ENCODE data around the gene LRRC4B. TPM values are rescaled to one million over a fixed set of nuclear protein-coding genes. Genes with fewer than 3 reads are reported as not detected.

The LRRC4B gene
- total and polyA plus RNA-seq, 2 donors (not counting 1 experiment from before 2014, with no cell fraction given), result 0.02 to 0.17 TPM

- Histone ChIP-seq H3K4me1 (ENCODE audit: control insufficient read depth, extremely low read depth, insufficient read depth, low read length) (no peaks in the 10 kb centered on the region), H3K4me2 (ENCODE audit: extremely low read depth, insufficient read depth, low read length) (no peak overlapping the region), H3K27ac (ENCODE audit: insufficient read depth, low read length) (no peak overlapping the region), H3K36me3 (ENCODE audit: control insufficient read depth, insufficient read depth, low read length) (peaks cover 5% of the 10 kb centered on the region), H3K4me3 (replicated peaks in 1 of 4; ENCODE audit: control extremely low read depth in 1 of 4, insufficient read depth in 1 of 4, low read depth in 3 of 4, low read length in 4 of 4) (no peak overlapping the region), H2AFZ (ENCODE audit: low read length) (no peak overlapping the region), H3K79me2 (ENCODE audit: control insufficient read depth, insufficient read depth, low read length) (no peaks in the 10 kb centered on the region), H3K9ac (ENCODE audit: insufficient read depth, low read length) (no peak overlapping the region), H3K9me3 (ENCODE audit: control insufficient read depth, insufficient read depth, low read depth, low read length) (no peaks in the 10 kb centered on the region), H3K27me3 (ENCODE audit: control insufficient read depth, insufficient read depth, low read length) (peaks cover 12% of the 10 kb centered on the region), H4K20me1 (ENCODE audit: control insufficient read depth, extremely low read depth, insufficient read depth, low read length) (no peaks in the 10 kb centered on the region)
- TF ChIP-seq CTCF (conservative IDR thresholded peaks at IDR 0.05 in 1 of 2, IDR thresholded peaks at IDR 0.05 in 1 of 2; ENCODE audit: low read depth in 1 of 2, low read length in 2 of 2) (no peak), EZH2 (IDR thresholded peaks at IDR 0.05; ENCODE audit: low read length, missing control alignments) (no peak)
- DNase-seq (ENCODE audit: low read depth in 2 of 2), result no peak
Measured at GRCh38 chr19:50485284-50485955, 82.8 kb downstream of the LRRC4B start.

DNA sequence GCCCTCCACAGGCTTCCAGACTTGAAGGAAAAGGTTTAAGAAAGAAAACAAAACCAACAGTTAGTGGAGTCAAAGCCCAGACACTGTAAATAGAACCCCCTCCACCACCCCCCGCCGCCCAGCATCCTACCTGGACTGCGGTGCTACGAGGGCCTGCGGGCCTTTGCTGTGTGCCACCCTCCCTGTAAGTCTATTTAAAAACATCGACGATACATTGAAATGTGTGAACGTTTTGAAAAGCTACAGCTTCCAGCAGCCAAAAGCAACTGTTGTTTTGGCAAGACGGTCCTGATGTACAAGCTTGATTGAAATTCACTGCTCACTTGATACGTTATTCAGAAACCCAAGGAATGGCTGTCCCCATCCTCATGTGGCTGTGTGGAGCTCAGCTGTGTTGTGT, 85.3 kb downstream of the LRRC4B start:
- no peaks in the 10 kb centered on the region for H3K4me1 ChIP-seq (ENCODE audit: control insufficient read depth, extremely low read depth, insufficient read depth, low read length)
- no peak for DNase-seq (ENCODE audit: low read depth in 2 of 2)
- peaks cover 6% of the 10 kb centered on the region for H3K79me2 ChIP-seq (ENCODE audit: control insufficient read depth, insufficient read depth, low read length)
- no peak overlapping the region for H3K9ac ChIP-seq (ENCODE audit: insufficient read depth, low read length)
- H3K27ac ChIP-seq (ENCODE audit: insufficient read depth, low read length), result no peak overlapping the region
- H3K9me3 ChIP-seq (ENCODE audit: control insufficient read depth, insufficient read depth, low read depth, low read length), result no peaks in the 10 kb centered on the region
- H3K36me3 ChIP-seq (ENCODE audit: control insufficient read depth, insufficient read depth, low read length), result peaks cover 9% of the 10 kb centered on the region
- no peak overlapping the region for H2AFZ ChIP-seq (ENCODE audit: low read length)
- H3K4me3 ChIP-seq (replicated peaks in 1 of 4; ENCODE audit: control extremely low read depth in 1 of 4, insufficient read depth in 1 of 4, low read depth in 3 of 4, low read length in 4 of 4), result no peak overlapping the region
- H4K20me1 ChIP-seq (ENCODE audit: control insufficient read depth, extremely low read depth, insufficient read depth, low read length), result no peaks in the 10 kb centered on the region
- no peak overlapping the region for H3K4me2 ChIP-seq (ENCODE audit: extremely low read depth, insufficient read depth, low read length)
- H3K27me3 ChIP-seq (ENCODE audit: control insufficient read depth, insufficient read depth, low read length), result peaks cover 4% of the 10 kb centered on the region
- no peak for TF ChIP-seq EZH2 (IDR thresholded peaks at IDR 0.05; ENCODE audit: low read length, missing control alignments)
- no peak for TF ChIP-seq CTCF (conservative IDR thresholded peaks at IDR 0.05 in 1 of 2, IDR thresholded peaks at IDR 0.05 in 1 of 2; ENCODE audit: low read depth in 1 of 2, low read length in 2 of 2)

DNA sequence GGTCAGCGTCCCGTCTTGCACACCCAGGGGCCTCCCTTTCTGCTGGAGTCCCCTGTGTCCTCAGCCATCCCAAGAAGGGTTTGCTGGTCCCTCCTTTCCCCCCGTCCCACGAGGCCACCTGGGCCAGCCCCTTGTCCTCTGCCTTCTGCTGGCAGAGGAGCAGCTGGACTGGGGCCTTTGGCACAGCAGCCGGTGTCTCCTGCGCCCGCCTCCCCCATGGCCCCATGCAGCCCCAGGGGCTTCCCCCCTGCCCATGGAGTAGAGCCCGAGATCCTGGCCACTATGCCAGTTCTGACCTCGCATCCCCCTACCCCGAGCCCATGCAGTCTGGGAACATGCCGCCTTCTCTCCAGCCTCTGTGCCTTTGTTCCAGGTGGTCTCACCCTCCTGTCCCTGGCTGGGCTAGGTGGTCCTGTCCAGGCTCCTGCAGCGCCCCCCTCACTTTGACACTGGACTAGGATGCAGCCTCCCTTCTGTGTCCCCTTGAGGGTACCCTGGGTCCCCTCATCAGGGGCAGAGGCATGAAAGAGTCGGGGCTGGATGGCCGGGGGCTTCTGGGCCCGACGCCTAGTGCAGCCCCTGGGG, 85.9 kb downstream of the LRRC4B start:
- H3K9ac ChIP-seq (ENCODE audit: insufficient read depth, low read length), result no peak overlapping the region
- no peak overlapping the region for H3K27ac ChIP-seq (ENCODE audit: insufficient read depth, low read length)
- no peak for DNase-seq (ENCODE audit: low read depth in 2 of 2)
- H3K27me3 ChIP-seq (ENCODE audit: control insufficient read depth, insufficient read depth, low read length), result peaks cover 1% of the 10 kb centered on the region
- H3K4me2 ChIP-seq (ENCODE audit: extremely low read depth, insufficient read depth, low read length), result no peak overlapping the region
- H3K79me2 ChIP-seq (ENCODE audit: control insufficient read depth, insufficient read depth, low read length), result peaks cover 8% of the 10 kb centered on the region
- H3K36me3 ChIP-seq (ENCODE audit: control insufficient read depth, insufficient read depth, low read length), result peaks cover 9% of the 10 kb centered on the region
- TF ChIP-seq CTCF (conservative IDR thresholded peaks at IDR 0.05 in 1 of 2, IDR thresholded peaks at IDR 0.05 in 1 of 2; ENCODE audit: low read depth in 1 of 2, low read length in 2 of 2), result no peak
- no peak for TF ChIP-seq EZH2 (IDR thresholded peaks at IDR 0.05; ENCODE audit: low read length, missing control alignments)
- no peaks in the 10 kb centered on the region for H3K4me1 ChIP-seq (ENCODE audit: control insufficient read depth, extremely low read depth, insufficient read depth, low read length)
- no peaks in the 10 kb centered on the region for H3K9me3 ChIP-seq (ENCODE audit: control insufficient read depth, insufficient read depth, low read depth, low read length)
- H2AFZ ChIP-seq (ENCODE audit: low read length), result no peak overlapping the region
- no peak overlapping the region for H3K4me3 ChIP-seq (replicated peaks in 1 of 4; ENCODE audit: control extremely low read depth in 1 of 4, insufficient read depth in 1 of 4, low read depth in 3 of 4, low read length in 4 of 4)
- no peaks in the 10 kb centered on the region for H4K20me1 ChIP-seq (ENCODE audit: control insufficient read depth, extremely low read depth, insufficient read depth, low read length)

Measured in fibroblast of lung (primary cell).